Activated CD8-positive, alpha-beta T cell treated with anti-CD3 and anti-CD28 coated beads for 36 hours (primary cell): Measurements from ENCODE around the gene FOXP1. TPM values are rescaled to one million over a fixed set of nuclear protein-coding genes. Genes with fewer than 3 reads are reported as not detected.
A peak's percentile ranks its signal among the peaks of the same experiment; 100 is the strongest.

ENCODE experiments used
- ATAC-seq: fragments of 200-7000 bp; cut with Tn5 transposase; one replicate; pipeline ENCODE4 v1.10.0; 2021; ENCODE audit warnings: mild to moderate bottlenecking, moderate library complexity
- CTCF ChIA-PET: fragments of 350-600 bp; sonication (Branson Sonifier 250); formaldehyde crosslinking; loops from one replicate; lab custom pipeline; 2021; ENCODE audit warnings: antibody characterized with exemption; lab: Charles Lee
- POLR2A ChIA-PET: fragments of 350-600 bp; sonication (Branson Sonifier 250); formaldehyde crosslinking; loops from one replicate; lab custom pipeline; 2021; ENCODE audit warnings: antibody characterized with exemption; lab: Charles Lee
- DNase-seq: peaks from one replicate; pipeline ENCODE4 v3.0.0-alpha.2; 2020
- H3K27ac Mint-ChIP-seq: one replicate; pipeline ENCODE4 v1.8.0; 2021; ENCODE audit warnings: mild to moderate bottlenecking, mixed read lengths
- H3K27me3 Mint-ChIP-seq: one replicate; pipeline ENCODE4 v1.8.0; 2021; ENCODE audit warnings: mixed read lengths
- H3K36me3 Mint-ChIP-seq: one replicate; pipeline ENCODE4 v1.8.0; 2021; ENCODE audit warnings: low read depth, mixed read lengths
- H3K4me1 Mint-ChIP-seq: one replicate; pipeline ENCODE4 v1.8.0; 2021; ENCODE audit warnings: low read depth, mixed read lengths
- H3K4me3 Mint-ChIP-seq: one replicate; pipeline ENCODE4 v1.8.0; 2021; ENCODE audit warnings: mild to moderate bottlenecking, moderate library complexity, mixed read lengths
- H3K9me3 Mint-ChIP-seq: one replicate; pipeline ENCODE4 v1.8.0; 2021; ENCODE audit warnings: mixed read lengths
- CTCF ChIP-seq: fragments of 200-600 bp; IDR thresholded peaks from one replicate; pipeline ENCODE4 v1.8.0; 2022; ENCODE audit warnings: antibody characterized with exemption, mild to moderate bottlenecking
- intact Hi-C: fragments of 100-400 bp; cut with micrococcal nuclease; formaldehyde crosslinking; loops from one replicate; pipeline ENCODE4 v1.10.0; 2022
- total RNA-seq, 2 experiments: library from RNA; stranded (reverse); gene quantifications; one replicate each; pipeline ENCODE4 v1.2.3, GENCODE V29; 2021

Gene FOXP1
- total RNA-seq, 2 experiments from 2014 or later: 145 to 153 TPM

GRCh38 chr3:71393093-71393492 is 190.4 kb downstream of the FOXP1 start:
- no peak for TF ChIP-seq CTCF
- Mint-ChIP-seq H3K27me3 (no peaks in the 10 kb centered on the region), H3K27ac (peak overlapping the region; percentile 64), H3K9me3 (no peaks in the 10 kb centered on the region), H3K4me1 (peaks cover 75% of the 10 kb centered on the region), H3K4me3 (no peak overlapping the region), H3K36me3 (peaks cover 11% of the 10 kb centered on the region)
- ChIA-PET CTCF (no interaction called here), POLR2A (interaction anchor here (1.0 to 4.8 kb wide), 3 partner anchors 27 to 90 kb away, joined by 3 to 47 read pairs (median 4); no protein-coding TSS in a partner anchor)
- intact Hi-C loops: loop anchor here (5.0 to 10.0 kb wide), 4 partner anchors 166 to 308 kb away; partner anchors contain the start of gene FOXP1
- DNase-seq (no peak), ATAC-seq (peak; percentile 43)

GRCh38 chr3:71392251-71392650 is 191.3 kb downstream of the FOXP1 start:
- H3K27ac Mint-ChIP-seq: peak overlapping the region; percentile 94
- H3K9me3 Mint-ChIP-seq: no peaks in the 10 kb centered on the region
- ChIA-PET POLR2A (interaction anchor here (1.0 to 4.8 kb wide), 3 partner anchors 27 to 89 kb away, joined by 3 to 47 read pairs (median 4); no protein-coding TSS in a partner anchor), CTCF (interaction anchor here (1.1 kb wide), 1 partner anchor 26 kb away, joined by 3 read pairs; no protein-coding TSS in a partner anchor)
- ATAC-seq (peak; percentile 38), DNase-seq (no peak)
- H3K27me3 Mint-ChIP-seq: no peaks in the 10 kb centered on the region
- intact Hi-C loops: loop anchor here (5.0 to 10.0 kb wide), 4 partner anchors 165 to 307 kb away; partner anchors contain the start of gene FOXP1
- peaks cover 14% of the 10 kb centered on the region for H3K36me3 Mint-ChIP-seq
- peak overlapping the region; percentile 72 for H3K4me3 Mint-ChIP-seq
- TF ChIP-seq CTCF: no peak
- H3K4me1 Mint-ChIP-seq: peaks cover 74% of the 10 kb centered on the region

GRCh38 chr3:71391361-71391760 is 192.2 kb downstream of the FOXP1 start:
- peaks cover 17% of the 10 kb centered on the region for H3K36me3 Mint-ChIP-seq
- intact Hi-C loops: loop anchor here (2.0 to 10.0 kb wide), 5 partner anchors 87 to 307 kb away; partner anchors contain the start of gene FOXP1
- no peak for ATAC-seq
- H3K27ac Mint-ChIP-seq: peak overlapping the region; percentile 94
- ChIA-PET CTCF (interaction anchor here (1.1 to 1.9 kb wide), 4 partner anchors 27 to 199 kb away, joined by 3 to 7 read pairs (median 3); no protein-coding TSS in a partner anchor), POLR2A (interaction anchor here (0.6 to 4.8 kb wide), 4 partner anchors 11 to 162 kb away, joined by 3 to 47 read pairs (median 4); no protein-coding TSS in a partner anchor)
- H3K27me3 Mint-ChIP-seq: no peaks in the 10 kb centered on the region
- peaks cover 2% of the 10 kb centered on the region for H3K9me3 Mint-ChIP-seq
- peak overlapping the region; percentile 72 for H3K4me3 Mint-ChIP-seq
- H3K4me1 Mint-ChIP-seq: peaks cover 74% of the 10 kb centered on the region
- DNase-seq: peak; percentile 40
- TF ChIP-seq CTCF: no peak

- no peak for TF ChIP-seq CTCF
- H3K27ac Mint-ChIP-seq: peak overlapping the region; percentile 94
- intact Hi-C loops: loop anchor here (2.0 to 10.0 kb wide), 6 partner anchors 85 to 325 kb away; partner anchors contain the start of gene FOXP1
- ChIA-PET POLR2A (interaction anchor here (0.6 to 4.8 kb wide), 17 partner anchors 8 to 334 kb away, joined by 3 to 47 read pairs (median 4); no protein-coding TSS in a partner anchor), CTCF (interaction anchor here (0.6 to 1.9 kb wide), 5 partner anchors 21 to 200 kb away, joined by 3 to 7 read pairs (median 4); no protein-coding TSS in a partner anchor)
- peaks cover 2% of the 10 kb centered on the region for H3K9me3 Mint-ChIP-seq
- peaks cover 11% of the 10 kb centered on the region for H3K36me3 Mint-ChIP-seq
- DNase-seq (peak; percentile 48), ATAC-seq (peak; percentile 25)
- H3K4me1 Mint-ChIP-seq: peaks cover 72% of the 10 kb centered on the region
- H3K4me3 Mint-ChIP-seq: peak overlapping the region; percentile 72
- no peaks in the 10 kb centered on the region for H3K27me3 Mint-ChIP-seq
Observed at GRCh38 chr3:71389911-71390573, 193.5 kb downstream of the FOXP1 start.
